ENCODE data around the gene PORCN.

Gene PORCN

DNA sequence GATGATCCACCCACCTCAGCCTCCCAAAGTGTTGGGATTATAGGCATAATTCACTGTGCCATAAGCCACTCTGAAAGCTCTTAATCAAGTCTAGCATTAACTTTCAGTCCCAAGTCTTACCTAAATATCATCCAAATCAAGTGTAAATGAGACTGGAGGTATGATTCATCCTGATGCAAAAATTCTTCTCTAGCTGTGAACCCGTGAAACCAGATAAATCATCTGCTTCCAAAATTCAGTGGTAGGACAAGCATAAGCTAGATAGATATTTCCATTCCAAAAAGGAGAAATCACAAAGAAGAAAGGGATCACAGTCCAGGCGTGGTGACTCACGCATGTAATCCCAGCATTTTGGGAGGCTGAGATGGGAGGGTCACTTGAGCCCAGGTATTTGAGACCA, 21.9 kb downstream of the PORCN start:
- no peak for DNase-seq (ENCODE audit: extremely low read depth, low read depth)
- TF ChIP-seq, protein P1, sequence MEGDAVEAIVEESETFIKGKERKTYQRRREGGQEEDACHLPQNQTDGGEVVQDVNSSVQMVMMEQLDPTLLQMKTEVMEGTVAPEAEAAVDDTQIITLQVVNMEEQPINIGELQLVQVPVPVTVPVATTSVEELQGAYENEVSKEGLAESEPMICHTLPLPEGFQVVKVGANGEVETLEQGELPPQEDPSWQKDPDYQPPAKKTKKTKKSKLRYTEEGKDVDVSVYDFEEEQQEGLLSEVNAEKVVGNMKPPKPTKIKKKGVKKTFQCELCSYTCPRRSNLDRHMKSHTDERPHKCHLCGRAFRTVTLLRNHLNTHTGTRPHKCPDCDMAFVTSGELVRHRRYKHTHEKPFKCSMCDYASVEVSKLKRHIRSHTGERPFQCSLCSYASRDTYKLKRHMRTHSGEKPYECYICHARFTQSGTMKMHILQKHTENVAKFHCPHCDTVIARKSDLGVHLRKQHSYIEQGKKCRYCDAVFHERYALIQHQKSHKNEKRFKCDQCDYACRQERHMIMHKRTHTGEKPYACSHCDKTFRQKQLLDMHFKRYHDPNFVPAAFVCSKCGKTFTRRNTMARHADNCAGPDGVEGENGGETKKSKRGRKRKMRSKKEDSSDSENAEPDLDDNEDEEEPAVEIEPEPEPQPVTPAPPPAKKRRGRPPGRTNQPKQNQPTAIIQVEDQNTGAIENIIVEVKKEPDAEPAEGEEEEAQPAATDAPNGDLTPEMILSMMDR (IDR thresholded peaks at IDR 0.05; ENCODE audit: low read depth, low read length), result no peak

DNA sequence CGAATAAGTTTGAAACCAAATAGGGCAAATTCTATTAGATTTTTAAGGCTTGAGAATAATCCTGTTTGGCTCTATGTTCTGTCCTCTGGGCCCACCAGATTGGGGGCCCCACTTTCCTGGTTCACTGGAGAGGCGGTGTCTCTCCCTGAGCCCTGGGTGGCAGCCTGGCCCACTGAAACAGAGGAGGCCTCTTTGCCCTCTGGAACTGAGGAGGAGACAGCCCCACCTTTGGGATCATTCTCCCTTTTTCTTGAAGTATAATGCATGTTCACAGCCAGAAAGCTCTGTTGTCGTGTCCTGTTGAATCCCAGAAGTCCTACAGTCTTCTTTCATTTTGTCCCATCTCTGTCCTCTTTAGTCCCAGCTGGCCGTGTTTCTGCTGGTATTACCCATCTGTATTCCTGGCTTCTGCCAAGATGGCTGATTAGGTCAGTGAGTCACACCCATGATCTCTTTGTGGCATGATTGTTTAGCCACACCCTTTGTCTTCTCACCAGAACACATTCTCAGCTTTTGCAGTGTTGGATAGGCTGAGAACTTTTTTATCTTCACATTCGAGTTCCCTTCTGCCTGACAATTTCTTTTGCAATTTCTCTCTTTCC, 22.7 kb downstream of the PORCN start:
- DNase-seq (ENCODE audit: extremely low read depth, low read depth), result peak; percentile 38
- TF ChIP-seq, protein P1 (IDR thresholded peaks at IDR 0.05; ENCODE audit: low read depth, low read length), result no peak

DNA sequence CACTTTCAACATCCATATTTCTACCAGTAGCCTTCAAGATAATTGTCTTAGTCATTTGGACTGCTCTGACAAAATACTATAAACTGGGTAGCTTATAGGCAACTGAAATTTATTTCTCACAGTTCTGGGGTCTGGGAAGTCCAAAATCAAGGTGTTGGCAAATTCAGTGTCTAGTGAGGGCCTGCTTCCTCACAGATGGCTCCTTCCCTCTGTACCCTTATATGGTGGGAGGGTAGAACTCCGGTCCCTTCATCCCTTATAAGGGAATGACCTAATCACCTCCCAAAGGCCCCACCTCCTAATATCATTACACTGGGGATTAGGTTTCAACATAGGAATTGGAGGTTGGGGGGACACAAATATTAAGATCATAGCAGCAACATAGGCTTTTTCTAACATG, 23.4 kb downstream of the PORCN start:
- no peak for DNase-seq (ENCODE audit: extremely low read depth, low read depth)
- TF ChIP-seq, protein P1 (IDR thresholded peaks at IDR 0.05; ENCODE audit: low read depth, low read length), result no peak

DNA sequence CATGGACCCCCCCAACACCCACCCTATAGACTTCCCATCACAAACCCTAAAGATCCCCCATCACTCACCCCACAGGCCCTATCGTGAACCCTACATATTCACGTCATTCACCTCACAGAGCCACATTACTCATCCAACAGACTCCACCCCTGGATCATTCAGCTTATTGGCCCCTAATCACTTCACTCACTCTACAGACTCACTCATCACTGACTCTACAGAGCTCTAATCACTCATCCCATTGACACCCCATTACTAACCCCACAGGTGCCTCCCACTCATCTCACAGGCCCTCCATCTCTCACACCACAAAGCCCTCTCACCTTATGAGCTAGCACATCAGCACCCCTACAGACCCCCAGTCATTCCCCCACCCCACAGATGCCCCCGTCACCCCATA, 24.4 kb downstream of the PORCN start:
- no peak for DNase-seq (ENCODE audit: extremely low read depth, low read depth)
- TF ChIP-seq, protein P1 (IDR thresholded peaks at IDR 0.05; ENCODE audit: low read depth, low read length), result no peak

DNA sequence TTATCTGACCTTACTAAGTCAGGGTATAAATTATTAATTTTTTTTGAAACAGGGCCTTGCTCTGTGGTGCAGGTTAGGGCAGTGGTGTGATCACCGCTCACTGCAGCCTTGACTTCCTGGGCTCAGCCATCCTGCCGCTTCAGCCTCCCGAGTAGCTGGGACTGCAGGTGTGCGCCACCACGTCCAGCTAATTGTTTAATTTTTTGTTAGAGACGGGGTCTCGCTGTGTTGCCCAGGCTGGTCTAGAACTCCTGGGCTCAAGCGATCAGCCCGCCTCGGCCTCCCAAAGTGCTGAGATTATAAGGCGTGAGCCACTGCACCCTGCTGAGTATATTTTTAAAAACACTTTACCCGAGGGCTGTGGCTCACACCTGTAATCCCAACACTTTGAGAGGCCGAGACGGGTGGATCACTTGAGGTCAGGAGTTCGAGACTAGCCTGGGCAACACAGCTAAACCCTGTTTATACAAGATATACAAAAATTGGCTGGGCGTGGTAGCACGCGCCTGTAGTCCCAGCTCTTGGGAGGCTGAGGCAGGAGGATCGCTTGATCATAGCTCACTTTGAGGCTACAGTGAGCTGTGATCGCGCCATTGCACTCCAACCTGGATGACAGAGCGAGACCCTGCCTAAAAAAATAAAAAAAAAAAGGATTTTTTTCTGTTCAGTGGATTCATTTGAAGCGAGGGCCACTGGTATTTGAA, 30.0 kb downstream of the PORCN start:
- TF ChIP-seq, protein P1 (IDR thresholded peaks at IDR 0.05; ENCODE audit: low read depth, low read length), result no peak
- no peak for DNase-seq (ENCODE audit: extremely low read depth, low read depth)

DNA sequence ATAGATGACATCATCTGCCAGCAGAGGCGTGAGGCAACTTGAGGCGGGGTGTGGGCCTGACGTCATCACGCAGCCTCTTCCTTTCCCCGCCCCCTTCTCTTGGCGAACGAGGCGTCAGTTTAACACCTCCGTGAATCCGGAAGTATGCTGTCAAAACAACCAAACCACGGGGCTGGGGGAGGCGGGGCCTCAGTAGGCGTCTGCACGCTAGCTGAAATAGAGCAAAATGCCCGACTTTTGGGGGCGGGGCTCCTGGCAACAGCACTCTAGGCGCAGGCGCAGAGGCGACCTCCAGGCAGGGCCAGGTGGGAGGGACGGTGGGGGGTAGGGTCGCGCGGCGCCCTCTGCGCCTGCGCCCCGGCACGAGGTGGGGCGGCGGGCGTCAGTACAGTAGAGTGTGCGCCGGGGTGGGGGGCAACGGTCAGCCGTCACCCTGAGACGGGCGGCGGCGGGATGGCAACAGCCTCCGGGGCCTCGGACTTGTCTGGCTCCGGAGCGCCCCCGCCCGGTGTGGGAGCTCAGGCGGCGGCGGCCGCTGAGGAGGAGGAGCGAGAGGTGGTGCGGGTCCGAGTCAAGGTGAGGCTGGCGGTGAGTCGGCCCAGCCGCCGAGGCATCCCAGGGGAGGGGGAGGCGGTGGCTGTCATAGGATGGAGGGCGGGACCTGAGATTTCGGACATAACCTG, 30.7 kb downstream of the PORCN start, which contains the start of gene TBC1D25:
TBC1D25 (plus strand) TSS at position 370 of the 683 bp plus-strand sequence; CDS start at position 454, 84 bp downstream.
- peak; percentile 91 for DNase-seq (ENCODE audit: extremely low read depth, low read depth)
- TF ChIP-seq, protein P1 (IDR thresholded peaks at IDR 0.05; ENCODE audit: low read depth, low read length), result peak; percentile 30

DNA sequence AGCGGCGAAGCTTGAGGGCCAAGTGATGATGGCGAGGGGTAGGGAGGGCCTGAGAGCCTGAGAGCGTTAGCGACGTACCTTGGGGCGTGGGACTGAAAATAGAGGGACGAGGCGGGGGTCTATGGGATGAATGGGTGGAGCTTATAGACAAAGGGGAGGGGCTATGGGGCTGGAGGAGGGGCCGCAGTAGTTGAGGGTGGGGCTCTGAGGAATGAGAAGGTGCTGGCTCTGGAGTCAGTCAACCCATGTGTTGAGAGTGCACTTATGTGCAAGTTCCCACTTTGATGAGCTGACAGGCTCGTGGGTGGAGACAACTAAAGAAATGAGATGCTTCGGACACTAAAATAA, 31.2 kb downstream of the PORCN start:
- no peak for DNase-seq (ENCODE audit: extremely low read depth, low read depth)
- TF ChIP-seq, protein P1 (IDR thresholded peaks at IDR 0.05; ENCODE audit: low read depth, low read length), result no peak

Measured in AG09319 (cell line).